Activated CD8-positive, alpha-beta memory T cell treated with anti-CD3 and anti-CD28 coated beads, Interleukin-2, amount 50 U/mL, for 24 hours (primary cell): Measurements from ENCODE around the gene UGP2.
"Not testable (repeated sequence)": the region's sequence is repeated elsewhere in the genome, so short reads cannot be mapped to it uniquely, and the experiment has no call there.

Source experiments
- DNase-seq: peaks from one replicate; pipeline ENCODE4 v3.0.0-alpha.2; 2020; ENCODE audit errors: extremely low read depth

The UGP2 gene

DNA sequence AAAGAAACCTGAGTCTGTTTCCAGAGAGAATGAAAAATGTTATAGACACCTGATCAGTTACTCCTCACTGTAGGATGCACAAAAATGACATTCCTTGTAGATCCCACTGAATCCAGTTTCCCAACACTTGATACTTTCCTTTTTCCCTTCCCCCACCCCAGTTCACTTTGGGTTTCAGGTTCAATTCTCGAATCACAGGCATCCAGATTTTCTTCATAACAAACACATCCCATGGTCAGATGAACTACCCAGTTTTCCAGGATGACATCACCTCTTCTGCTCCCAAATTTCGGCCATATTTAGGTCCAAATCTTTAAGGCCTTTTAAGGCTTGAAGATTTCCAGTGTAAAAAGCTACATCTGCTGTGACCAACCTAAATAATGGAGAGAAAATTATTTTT is 51.5 kb downstream of the UGP2 start:
- DNase-seq, result no peak

DNA sequence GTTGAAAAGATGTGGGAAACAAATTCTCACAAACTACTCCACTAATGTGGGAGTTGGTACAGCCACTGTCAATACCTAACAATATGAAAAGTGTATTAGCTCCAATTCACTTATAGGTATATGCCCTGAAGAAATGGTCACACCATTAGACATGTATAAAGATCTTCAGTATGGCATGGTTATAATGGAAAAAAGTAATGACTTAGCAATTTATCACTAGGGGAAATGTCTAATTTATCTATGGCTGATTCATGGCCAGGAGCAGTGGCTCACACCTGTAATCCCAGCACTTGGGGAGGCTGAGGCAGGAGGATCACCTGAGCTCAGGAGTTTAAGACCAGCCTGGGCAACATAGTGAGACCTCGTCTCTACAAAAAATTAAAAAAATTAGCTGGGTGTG is 52.5 kb downstream of the UGP2 start:
- DNase-seq, result no peak

DNA sequence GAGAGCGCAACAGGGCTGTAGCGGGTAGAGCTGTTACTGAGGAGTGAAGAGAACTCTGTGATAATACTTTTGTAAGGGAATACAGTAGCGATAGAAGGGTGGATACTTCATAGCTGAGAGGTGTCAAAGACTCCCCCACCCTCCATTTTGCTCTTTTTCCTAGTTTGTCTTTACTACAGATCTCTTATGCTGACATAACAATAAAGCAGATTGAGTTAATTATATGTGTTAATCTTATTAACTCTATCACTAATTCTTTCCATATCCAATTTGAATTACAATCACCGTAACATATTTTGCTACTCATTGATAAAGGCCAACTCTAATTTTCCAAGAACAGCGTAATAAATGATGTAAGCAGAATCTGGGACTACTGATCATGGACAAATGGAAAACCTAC is 57.1 kb downstream of the UGP2 start:
- DNase-seq, result no peak

DNA sequence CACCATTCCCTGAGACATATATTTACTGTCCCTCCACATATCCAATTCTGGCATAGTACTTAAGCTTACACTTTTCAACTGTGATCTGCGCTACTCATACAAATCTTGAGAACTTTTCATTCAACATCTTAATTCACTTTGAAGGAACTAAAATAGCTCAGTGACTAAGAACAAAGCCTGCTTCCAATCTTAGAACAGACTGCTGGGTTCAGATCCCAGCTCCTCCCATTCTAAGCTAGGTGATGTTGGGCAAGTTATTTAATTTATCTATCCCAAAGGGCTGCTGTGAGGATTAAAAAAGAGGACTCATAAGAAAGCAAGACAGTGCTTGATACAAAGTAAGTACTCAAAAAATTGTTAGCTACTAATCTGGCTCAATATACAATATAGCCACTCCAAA is 57.9 kb downstream of the UGP2 start:
- DNase-seq, result no peak

DNA sequence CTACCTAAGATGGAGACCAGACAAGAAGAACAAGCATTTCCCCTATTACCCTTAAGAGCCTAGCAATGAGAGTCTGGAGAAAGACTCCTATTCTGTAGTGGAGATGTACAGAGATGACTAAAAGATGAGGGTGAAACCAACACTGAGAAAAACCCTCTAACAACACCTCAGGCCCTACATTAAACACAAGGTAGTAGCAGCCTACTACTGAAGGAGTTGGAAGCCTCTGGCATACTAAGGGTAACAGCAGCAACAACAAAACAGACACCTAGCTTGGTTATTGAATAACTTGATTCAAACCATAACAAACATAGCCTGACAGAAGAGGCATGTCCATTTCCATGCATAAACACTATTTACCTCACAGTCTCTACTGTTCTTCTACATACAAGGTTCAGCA is 60.5 kb downstream of the UGP2 start:
- DNase-seq, result no peak

DNA sequence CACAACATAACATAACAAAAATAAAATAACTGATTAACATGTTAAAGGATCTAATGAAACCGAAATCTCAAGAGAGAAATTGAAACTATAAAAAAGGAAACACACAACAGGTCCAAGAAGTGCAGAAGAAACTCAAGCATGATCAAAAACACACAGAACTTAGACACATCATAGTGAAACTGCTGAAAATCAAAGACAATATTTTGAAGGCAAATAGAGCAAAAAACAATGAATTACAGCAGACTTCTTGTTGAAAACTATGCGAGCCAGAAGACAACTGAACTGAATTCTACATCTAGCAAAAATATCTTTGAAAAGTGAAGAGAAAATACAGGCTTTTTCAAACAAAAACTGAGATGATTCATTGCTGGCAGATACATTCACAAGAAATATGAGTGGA is 61.3 kb downstream of the UGP2 start:
- no peak for DNase-seq

DNA sequence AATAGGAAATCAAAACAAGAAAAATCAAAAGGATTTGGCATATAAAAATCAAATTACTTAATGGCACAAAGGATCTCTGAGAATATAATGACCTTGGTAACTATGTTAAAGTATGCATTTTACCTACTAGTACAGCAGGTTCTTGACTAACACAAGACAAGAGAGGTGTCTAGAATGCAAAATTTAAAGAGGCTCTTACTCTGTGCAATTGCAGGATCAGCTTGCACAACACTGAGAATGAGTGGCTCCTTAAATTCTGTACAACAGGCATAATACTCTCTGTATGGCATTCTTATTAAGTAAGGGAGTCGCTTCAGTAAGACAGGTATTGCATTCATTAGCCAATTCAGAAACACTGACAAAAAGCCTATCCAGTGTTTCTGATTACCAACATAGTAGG is 72.6 kb downstream of the UGP2 start:
- DNase-seq, result no peak

DNA sequence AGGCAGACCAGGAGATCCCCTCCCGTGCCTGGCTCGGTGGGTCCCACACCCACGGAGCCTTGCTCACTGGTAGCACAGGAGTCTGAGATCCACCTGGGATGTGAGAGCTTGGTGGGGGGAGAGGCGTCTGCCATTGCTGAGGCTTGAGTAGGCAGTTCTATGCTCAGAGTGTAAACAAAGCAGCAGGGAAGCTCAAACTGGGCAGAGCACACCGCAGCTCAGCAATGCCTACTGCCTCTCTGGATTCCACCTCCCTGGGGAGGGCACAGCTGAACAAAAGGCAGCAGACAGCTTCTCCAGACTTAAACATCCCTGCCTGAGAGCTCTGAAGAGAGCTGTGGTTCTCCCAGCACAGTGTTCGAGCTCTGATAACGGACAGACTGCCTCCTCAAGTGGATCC is 85.1 kb downstream of the UGP2 start:
- DNase-seq, result no peak

DNA sequence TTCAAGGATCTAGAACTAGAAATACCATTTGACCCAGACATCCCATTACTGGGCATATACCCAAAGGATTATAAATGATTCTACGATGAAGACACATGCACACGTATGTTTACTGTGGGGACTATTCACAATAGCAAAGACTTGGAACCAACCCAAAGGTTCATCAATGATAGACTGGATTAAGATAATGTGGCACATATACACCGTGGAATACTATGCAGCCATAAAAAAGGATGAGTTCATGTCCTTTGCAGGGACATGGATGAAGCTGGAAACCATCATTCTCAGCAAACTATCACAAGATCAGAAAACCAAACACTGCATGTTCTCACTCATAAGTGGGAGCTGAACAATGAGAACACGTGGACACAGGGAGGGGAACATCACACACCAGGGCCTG is 90.4 kb downstream of the UGP2 start:
- not testable (repeated sequence) for DNase-seq
